AG09319 (cell line): Measurements from ENCODE around the gene STAB1.

Experiments
- DNase-seq: peaks from one replicate; pipeline ENCODE4 v3.0.0-alpha.2; 2010; ENCODE audit warnings: low read depth; ENCODE audit errors: extremely low read depth
- TF ChIP-seq, protein P1 (sequence below): IDR thresholded peaks from 2 replicates; pipeline ENCODE4 v1.5.1; 2011; ENCODE audit warnings: low read depth, mild to moderate bottlenecking, inconsistent platforms, low read length, moderate library complexity

The STAB1 gene

DNA sequence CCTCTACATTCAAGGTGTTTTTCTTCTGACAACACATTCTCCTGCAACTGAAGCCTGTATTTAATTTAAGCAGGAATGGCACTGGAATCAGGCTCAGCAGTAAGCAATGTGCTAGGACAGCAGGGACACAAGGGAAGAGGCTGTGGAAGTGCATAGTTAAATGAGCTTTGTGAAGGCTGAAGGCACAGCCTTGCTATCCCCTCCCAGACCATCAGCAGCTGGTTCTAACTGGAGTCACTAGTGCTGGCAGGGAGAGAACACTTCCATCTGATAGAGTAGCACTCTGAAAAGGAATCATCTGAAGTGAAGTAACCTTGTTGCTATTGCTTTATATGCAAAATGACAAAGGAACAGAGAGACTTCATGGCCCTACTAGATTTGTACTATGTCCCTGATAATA, 56.0 kb downstream of the STAB1 start:
- no peak for DNase-seq
- TF ChIP-seq, protein P1, sequence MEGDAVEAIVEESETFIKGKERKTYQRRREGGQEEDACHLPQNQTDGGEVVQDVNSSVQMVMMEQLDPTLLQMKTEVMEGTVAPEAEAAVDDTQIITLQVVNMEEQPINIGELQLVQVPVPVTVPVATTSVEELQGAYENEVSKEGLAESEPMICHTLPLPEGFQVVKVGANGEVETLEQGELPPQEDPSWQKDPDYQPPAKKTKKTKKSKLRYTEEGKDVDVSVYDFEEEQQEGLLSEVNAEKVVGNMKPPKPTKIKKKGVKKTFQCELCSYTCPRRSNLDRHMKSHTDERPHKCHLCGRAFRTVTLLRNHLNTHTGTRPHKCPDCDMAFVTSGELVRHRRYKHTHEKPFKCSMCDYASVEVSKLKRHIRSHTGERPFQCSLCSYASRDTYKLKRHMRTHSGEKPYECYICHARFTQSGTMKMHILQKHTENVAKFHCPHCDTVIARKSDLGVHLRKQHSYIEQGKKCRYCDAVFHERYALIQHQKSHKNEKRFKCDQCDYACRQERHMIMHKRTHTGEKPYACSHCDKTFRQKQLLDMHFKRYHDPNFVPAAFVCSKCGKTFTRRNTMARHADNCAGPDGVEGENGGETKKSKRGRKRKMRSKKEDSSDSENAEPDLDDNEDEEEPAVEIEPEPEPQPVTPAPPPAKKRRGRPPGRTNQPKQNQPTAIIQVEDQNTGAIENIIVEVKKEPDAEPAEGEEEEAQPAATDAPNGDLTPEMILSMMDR, result no peak

DNA sequence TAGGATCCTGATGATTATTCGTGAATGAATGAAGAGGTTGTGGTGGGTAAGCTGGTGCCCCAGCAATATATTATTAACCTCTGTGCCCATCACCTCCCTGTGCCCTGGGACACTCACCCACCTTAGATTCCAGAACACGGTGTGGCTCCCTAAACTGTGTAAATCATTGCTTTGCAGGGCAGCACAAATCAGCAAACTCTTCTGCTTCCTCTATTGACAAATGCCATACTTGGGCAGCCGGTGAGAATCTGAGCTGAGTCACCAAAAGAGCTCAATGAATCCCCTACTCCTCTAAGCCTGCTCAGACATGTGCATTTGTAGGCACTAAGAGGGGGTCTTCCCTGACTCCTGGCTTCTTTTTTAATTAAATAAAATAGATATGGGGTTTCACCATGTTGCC, 57.0 kb downstream of the STAB1 start:
- DNase-seq, result no peak
- TF ChIP-seq, protein P1, result no peak

DNA sequence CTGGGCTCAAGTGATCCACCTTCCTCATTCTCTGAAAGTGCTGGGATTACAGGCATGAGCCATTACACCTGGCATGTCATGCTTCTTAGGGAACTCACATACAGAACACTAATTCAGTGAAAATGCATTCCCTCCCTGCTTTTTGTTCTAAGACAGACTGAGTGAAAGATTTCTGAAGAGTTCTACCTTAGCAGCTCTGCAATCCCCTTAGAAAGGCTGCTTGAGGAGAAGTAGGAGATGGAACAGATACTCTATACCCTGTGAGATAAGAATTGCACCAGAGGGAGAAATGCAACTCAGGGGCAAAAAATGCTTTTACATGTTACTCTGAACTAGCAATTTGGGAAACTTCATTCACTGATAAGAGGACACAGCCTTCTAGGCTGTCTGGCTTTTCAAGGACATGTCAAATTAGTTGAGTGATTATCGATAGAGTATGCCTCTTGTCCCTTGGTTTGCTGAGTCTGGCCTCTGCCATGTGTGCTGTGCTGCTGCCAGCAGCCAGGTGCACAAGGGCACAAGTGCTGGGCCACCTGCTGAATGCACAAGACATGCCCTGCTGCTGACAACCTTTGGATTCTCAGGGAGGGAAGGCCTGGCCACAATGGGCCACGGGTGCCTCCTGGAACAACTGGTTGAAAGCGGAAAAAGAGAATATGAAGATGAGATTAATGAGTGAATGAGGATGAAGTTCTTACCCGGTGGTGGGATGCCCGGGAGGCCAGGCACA, 59.1 kb downstream of the STAB1 start:
- TF ChIP-seq, protein P1, result no peak
- no peak for DNase-seq

DNA sequence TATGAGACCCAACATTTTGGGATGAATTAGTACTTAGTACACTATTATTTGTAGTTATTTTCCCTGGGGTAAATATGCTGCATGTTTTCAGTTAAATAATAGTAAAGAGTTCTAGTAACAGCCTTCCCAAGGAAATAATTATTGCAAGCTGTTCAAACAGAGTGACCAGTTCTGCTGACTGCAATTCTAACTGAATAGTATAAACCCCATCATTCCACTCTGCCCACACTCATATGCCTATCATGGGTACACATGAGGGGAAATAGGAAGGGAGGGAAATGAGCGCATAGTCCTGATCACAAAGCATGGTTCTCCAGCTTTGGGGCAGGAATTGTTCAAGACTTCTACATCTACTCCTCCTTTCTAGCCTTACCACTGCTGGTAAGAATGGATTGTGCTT, 59.9 kb downstream of the STAB1 start:
- peak; percentile 37 for DNase-seq
- TF ChIP-seq, protein P1, result no peak

DNA sequence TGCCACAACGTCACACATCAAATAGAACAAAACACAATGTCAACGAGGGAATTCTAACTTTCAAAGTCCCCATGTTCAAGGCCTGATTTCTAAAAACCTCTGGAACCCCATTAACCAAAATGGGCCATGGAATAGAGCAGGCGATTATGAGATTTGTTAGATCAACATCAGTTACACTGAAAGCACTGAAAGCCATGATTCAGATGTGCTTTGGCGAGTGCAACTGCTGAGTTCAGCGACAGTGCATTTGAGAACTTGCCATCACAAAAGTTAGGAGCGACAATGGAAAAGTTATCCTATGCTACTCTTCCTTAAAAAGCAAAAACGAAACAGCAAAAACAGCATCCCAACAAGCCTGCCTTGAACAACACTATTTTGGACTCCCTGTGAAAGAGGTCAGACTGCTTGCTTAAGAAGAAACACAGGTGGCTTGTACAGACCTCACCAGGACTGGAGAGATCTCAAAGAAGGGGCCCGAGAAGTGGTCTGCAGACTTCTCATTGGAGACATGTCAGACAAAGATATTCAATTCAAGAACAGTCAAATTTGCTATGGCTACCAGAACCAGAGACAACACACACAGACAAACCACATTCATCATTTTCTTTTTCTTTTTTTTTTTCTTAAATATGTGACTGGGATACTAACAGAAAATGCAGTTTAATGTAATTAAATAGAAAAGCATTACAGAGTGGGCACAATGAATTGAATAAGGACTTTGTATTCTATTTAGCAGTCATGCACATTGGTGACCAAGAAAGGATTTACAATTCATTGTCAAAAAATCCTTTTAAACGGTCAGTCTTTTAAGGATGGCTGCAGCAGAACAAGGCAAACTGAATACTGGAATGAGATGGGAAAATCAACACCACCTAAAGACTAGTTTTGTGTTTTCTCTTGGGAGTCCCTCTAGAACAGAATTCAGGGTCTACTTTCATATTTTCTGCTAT, 62.1 kb downstream of the STAB1 start:
- DNase-seq, result no peak
- TF ChIP-seq, protein P1, result no peak

DNA sequence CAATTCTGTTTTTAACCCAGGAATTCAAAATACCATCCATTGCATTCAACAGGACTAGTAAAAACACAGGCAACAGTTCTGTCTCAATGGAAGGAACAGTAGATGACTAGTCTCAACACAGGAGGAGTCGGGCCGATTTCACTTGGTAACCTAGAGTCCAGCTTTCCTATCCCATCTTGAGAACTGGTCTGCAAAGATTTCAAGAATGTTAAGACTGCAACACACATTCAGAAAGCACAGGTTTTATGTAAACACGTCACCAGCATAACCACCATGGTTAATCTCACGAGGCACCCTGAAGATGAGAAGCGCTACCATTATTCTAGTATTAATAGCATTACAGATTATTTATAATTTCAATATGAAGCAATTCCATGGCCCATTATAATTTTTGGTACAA, 63.3 kb downstream of the STAB1 start:
- TF ChIP-seq, protein P1, result no peak
- DNase-seq, result no peak
